HG03520 (cell line): Measurements from ENCODE around the gene ZNF692.
A peak's percentile ranks its signal among the peaks of the same experiment; 100 is the strongest.
"Not testable (repeated sequence)": the region's sequence is repeated elsewhere in the genome, so short reads cannot be mapped to it uniquely, and the experiment has no call there.

Source experiments
- ATAC-seq: cut with Tn5 transposase; IDR thresholded peaks from one replicate; pipeline ENCODE4 v1.9.1; 2021; ENCODE audit warnings: mild to moderate bottlenecking, moderate library complexity; ENCODE audit not compliant: unreplicated experiment

Gene ZNF692, protein sequence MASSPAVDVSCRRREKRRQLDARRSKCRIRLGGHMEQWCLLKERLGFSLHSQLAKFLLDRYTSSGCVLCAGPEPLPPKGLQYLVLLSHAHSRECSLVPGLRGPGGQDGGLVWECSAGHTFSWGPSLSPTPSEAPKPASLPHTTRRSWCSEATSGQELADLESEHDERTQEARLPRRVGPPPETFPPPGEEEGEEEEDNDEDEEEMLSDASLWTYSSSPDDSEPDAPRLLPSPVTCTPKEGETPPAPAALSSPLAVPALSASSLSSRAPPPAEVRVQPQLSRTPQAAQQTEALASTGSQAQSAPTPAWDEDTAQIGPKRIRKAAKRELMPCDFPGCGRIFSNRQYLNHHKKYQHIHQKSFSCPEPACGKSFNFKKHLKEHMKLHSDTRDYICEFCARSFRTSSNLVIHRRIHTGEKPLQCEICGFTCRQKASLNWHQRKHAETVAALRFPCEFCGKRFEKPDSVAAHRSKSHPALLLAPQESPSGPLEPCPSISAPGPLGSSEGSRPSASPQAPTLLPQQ

GRCh38 chr1:248858891-248859889 is at the start of gene ZNF692:
Gene ZNF692, minus strand, starts transcription at chr1:248859085. Its CDS starts 776 bp downstream, at chr1:248858309.
- ATAC-seq: peak; percentile 80

DNA sequence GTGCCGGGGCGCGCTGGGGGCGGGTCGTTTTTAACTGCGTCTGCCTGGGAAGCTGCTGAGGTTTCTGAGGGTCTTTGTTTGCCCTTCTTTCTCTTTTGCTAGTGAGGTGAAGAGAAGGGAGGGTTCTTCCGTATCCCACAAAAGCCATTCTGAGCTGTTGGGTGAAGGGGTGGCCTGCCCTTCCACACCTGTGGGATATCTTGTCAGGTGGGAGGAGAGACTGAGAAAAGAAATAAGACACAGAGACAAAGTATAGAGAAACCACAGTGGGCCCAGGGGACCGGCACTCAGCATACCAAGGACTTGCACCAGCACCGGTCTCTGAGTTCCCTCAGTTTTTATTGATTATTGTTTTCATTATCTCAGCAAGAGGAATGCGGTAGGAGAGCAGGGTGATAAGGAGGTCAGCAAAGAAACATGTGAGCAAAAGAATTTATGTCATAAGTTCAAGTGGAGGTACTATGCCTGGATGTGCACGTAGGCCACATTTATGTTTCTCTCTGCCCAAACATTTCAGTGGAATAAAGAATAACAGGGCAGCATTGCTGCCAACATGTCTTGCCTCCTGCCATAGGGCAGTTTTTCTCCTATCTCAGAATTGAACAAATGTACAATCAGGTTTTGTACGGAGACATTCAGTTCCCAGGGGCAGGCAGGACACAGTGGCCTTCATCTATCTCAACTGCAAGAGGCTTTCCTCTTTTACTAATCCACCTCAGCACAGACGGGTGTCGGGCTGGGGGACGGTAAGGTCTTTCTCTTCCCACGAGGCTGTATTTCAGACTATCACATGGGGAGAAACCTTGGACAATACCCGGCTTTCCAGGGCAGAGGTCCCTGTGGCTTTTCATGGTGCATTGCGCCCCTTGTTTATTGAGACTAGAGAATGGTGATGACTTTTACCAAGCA is 48.1 kb upstream of the ZNF692 start:
- ATAC-seq: peak; percentile 4

DNA sequence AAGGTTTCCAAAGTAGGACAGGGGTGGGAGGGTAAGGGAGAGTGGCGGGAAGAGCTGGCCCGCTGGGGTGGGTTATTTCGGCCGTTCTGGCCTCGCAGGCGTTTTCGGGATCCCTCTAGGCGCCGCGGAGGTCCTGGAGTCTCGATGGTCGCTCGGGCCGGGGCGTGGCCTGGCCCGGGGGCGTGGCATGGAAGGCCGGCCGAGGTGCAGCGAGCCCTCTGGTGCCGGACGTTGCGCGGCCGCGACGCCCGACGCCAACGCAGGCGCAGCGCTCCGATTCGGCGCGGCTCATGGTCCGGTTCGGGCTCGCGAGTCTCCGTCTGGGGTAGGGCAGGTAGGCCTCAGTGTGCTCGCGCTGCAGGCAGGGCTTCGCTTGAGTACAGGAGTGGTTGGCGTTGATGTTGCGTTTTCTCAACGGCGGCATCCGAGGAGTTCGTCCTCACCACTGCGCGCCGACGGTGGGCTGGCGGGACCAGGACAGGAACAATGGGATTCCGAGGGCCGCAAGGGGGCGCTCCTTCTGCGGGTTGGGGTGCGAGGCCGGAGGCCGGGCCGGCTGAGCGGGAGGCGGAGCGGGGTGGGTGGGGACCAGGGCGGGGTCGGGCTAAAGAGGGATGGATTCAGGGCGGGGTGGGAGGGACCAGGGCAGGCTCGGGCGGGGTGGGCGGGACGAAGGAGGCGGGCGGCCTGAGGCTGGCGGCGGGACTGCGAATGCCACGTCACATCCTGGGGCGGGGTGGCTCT is 47.3 kb upstream of the ZNF692 start, which contains the start of gene PGBD2:
Gene PGBD2, plus strand, starts transcription at position 227 of the 744 bp plus-strand sequence. CDS start 7,628 bp downstream, outside the sequence.
- peak; percentile 92 for ATAC-seq

DNA sequence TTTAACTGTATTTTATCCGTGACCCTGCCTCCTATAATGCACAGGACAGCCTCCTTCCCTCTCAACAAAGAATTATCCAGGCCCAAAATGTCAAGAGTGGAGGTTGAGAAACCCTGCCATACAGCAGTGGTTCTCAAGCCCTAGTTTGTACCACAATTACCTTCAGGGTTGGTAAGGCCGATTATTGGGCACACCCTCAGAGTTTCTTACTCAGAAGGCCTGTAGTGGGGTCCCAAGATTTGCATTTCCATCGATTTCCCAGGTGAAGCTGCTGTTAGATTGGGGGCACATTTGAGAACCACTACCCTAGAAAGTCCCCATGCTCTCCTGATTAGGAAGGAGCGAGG is 46.8 kb upstream of the ZNF692 start:
- ATAC-seq: no peak

DNA sequence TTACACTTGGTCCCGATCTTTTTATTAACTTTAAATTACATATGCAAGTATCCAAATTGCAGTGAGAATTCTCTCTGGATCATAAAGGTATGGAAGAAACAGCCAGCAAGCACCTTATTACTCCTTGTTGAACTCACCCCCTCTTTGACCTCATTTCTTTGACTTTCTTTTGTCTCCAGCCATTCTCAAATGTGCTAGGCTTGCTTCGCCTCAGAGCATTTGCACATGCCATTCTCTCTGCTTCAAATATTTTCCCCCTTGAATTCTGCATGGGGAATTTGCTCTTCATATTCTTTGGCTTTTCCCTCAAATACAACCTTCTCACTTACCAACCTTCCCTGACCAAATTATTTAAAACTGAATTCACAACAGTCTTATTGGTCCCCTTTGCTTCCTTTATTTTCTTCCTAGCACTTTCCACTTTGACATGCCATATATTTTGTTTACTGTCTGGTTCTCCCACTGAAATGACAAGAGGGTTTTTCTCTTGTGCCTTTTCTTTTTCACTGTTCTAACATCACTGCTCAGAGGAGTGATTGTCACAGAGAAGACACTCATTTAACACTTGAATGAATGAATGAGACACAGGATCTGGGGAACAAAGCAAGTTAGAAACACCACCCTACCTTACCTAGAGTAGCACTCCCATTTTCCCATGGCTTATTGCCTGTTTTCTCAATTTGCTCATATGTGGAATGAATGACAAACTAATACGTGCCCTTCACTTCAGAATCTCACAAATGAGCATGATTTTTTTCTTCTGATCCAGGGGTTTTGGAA is 45.7 kb upstream of the ZNF692 start:
- no peak for ATAC-seq

- no peak for ATAC-seq
Measured at GRCh38 chr1:248901578-248901977, 42.7 kb upstream of the ZNF692 start.

- ATAC-seq: no peak
Measured at GRCh38 chr1:248900637-248901036, 41.8 kb upstream of the ZNF692 start.

DNA sequence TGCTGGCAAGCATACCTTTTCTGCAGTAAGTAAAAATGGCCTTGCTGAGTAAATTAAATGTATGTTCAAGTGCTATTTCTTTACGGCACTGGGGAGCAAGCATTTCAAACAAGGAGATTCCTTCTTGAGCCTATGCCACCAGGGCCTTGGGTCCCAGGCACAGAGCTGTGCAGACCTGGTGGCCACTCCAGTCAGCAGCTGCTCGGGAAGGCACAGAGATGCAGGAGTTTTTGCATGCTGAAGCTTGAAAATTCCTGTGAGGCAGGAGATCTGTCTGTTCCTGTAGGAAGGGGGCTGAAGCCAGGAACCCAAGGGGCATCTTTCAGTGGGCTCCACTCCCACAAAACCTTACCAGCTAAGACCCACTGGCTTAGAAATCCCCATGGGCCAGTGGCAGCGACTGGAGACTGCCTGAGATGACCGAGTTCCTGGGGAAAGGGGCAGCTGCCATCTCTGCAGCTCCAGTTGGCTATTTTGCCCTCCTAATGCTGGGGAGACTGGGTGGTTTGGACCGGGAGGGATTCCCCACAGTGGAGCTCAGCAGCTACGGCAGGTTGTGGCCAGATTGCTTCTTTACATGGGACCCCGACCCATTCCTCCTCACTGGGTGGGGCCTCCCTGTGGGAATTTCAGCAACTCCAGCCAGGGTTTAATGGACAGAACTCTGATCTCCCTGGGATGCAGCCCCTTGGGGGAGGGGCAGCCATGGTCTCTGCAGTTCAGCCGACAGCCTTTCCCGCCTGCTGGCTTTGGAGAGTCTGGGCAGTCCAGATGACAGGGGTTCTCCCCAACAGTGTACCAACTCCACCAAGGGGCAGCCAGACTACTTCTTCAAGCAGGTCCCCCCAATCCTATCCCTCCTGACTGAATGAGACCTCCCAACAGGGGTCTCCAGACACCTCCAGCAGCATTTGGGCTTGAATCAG is 38.8 kb upstream of the ZNF692 start:
- no peak for ATAC-seq

- no peak for ATAC-seq
Measured at GRCh38 chr1:248894837-248895236, 36.0 kb upstream of the ZNF692 start.

GRCh38 chr1:248892590-248892989 is 33.7 kb upstream of the ZNF692 start:
- no peak for ATAC-seq

DNA sequence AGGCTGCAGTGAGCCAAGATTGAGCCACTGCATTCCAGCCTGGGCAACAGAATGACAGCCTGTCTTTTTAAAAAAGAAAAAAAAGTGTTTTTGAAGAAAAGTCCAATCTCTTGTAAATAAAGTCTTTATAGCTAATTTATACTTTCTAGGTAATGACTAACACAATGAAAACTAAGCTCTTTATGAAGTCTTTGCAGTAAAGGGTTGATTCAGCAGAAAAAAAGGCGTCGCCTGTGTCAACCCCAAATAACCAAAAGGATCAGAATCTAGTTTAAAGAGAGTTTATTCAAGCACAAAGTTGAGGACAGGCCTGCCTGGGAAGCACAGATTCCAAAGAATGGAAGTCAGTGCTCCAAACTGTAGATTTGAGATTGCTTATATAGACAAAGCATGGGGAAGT is 32.9 kb upstream of the ZNF692 start:
- ATAC-seq: no peak

GRCh38 chr1:248890549-248891498 is 31.9 kb upstream of the ZNF692 start:
- no peak for ATAC-seq

DNA sequence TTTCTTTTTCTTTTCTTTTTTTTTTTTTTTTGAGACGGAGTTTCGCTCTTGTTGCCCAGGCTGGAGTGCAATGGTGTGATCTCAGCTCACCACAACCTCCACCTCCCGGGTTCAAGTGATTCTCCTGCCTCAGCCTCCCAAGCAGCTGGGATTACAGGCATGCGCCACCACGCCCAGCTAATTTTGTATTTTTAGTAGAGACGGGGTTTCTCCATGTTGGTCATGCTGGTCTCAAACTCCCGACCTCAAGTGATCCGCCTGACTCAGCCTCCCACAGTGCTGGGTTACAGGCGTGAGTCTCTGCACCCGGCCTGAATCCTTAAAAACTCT is 31.0 kb upstream of the ZNF692 start:
- ATAC-seq: not testable (repeated sequence)

GRCh38 chr1:248886237-248886895 is 27.5 kb upstream of the ZNF692 start:
- ATAC-seq: no peak

GRCh38 chr1:248885646-248886045 is 26.8 kb upstream of the ZNF692 start:
- no peak for ATAC-seq

DNA sequence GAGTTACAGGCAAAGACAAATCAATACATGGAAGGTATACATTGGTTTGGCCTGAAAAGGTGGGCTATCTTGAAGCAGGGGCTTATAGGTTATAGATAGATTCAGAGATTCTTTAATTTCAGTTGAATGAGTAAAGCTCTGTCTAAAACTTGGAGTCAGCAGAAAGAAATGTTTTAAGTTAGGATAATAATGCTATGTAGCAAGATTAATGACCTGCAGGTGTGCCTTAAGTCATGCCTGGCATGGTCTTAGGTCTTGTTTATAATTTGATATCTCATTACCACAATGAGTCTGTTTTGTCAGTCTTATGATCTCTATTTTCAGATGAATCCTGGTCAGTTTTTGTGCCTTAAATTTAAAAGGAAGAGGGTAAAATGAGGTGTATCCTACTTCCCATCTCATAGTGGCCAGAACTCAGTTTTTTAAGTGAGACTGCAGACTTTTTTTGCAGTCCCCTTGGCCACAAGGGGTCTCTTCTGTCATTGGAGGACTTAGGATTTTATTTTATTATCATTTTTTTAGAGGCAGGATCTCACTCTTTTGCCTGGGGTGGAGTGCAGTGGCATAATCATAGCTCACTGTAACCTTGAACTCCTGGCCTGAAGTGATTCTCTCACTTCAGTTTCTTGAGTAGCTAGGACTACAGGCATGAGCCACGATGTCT is 25.9 kb upstream of the ZNF692 start:
- ATAC-seq: no peak
